ENCODE measurements around the gene RRM1.
"Not testable (repeated sequence)": the region's sequence is repeated elsewhere in the genome, so short reads cannot be mapped to it uniquely, and the experiment has no call there.

Gene RRM1

GRCh38 chr11:4076774-4077173 is 17.8 kb upstream of the RRM1 start:
- DNase-seq (ENCODE audit: low read depth in 2 of 3, low spot score in 1 of 3), result no peak

DNA sequence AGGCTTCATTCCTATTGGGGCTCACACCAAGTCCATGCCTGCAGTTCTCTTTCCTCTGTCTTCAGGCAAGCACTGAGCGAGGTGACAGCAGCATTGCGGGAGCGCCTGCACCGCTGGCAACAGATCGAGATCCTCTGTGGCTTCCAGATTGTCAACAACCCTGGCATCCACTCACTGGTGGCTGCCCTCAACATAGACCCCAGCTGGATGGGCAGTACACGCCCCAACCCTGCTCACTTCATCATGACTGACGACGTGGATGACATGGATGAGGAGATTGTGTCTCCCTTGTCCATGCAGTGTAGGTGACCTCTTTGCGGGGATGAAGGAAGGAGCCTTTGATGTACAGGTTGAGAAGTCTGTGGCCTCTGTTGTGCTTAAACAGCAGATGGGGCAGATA is 11.4 kb upstream of the RRM1 start:
- DNase-seq (ENCODE audit: low read depth in 2 of 3, low spot score in 1 of 3), result no peak

GRCh38 chr11:4084406-4085125 is 10.0 kb upstream of the RRM1 start:
- no peak for DNase-seq (ENCODE audit: low read depth in 2 of 3, low spot score in 1 of 3)

- DNase-seq (ENCODE audit: low read depth in 2 of 3, low spot score in 1 of 3), result no peak
These were observed 9.0 kb upstream of the RRM1 start for GRCh38 chr11:4085575-4085974.

DNA sequence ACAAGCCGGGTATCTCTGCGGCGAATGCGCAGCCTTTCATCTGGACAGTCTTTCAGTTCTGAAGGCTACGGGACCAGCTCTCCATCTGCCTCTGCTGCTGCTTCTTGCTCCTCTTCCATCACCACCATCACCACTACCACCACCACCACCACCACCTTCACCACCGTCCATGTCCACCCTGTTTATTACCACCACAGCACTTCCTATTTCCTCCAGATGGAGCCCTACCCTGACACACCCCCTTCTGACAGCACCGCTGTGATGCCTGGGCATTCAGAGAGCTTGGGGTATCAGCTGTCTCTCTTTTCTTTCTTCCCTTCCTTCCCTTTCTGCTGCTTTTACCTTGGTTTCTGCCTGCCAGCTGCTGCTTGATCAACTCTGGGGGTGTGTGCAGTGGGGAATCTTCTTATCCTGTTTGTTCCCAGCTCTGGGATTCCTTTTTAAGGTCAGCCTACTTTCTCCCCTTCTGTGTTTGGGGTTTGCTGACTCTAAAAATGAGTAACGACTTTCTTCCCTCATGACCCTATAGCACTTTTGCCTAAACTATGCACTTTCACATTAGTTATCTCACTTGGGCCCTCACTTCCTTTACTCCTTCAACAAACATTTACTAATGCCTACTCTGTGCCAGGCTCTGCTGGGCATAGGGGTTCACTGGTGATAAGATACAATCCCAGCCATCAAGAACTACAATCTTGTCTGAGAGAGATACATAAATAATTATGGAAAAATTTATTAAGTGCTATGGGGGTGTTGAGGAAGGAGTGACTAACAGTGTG is 7.8 kb upstream of the RRM1 start:
- no peak for DNase-seq (ENCODE audit: low read depth in 2 of 3, low spot score in 1 of 3)

GRCh38 chr11:4087551-4087950 is 7.0 kb upstream of the RRM1 start:
- DNase-seq (ENCODE audit: low read depth in 2 of 3, low spot score in 1 of 3), result no peak

DNA sequence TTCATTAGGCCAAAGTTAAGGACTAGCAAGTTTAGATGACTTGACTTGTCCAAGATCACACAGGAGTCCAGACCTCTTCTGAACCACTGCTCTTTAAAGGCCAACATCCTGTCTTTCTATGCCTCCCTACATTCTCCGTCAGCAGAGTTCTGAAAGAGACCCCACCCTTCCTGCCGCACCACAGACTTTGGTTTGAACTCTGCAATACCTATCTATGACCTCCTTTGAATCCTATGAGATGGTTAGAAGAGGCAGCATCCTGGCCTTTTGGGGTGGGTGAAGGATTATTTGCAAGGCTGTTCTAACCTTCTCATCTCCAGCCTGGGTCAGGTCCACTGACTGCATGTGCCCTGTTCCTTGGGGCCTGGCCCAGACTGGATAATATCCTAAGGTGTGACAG is 4.3 kb upstream of the RRM1 start:
- no peak for DNase-seq (ENCODE audit: low read depth in 2 of 3, low spot score in 1 of 3)

- no peak for DNase-seq (ENCODE audit: low read depth in 2 of 3, low spot score in 1 of 3)
These were observed 2.6 kb upstream of the RRM1 start for GRCh38 chr11:4092026-4092425.

DNA sequence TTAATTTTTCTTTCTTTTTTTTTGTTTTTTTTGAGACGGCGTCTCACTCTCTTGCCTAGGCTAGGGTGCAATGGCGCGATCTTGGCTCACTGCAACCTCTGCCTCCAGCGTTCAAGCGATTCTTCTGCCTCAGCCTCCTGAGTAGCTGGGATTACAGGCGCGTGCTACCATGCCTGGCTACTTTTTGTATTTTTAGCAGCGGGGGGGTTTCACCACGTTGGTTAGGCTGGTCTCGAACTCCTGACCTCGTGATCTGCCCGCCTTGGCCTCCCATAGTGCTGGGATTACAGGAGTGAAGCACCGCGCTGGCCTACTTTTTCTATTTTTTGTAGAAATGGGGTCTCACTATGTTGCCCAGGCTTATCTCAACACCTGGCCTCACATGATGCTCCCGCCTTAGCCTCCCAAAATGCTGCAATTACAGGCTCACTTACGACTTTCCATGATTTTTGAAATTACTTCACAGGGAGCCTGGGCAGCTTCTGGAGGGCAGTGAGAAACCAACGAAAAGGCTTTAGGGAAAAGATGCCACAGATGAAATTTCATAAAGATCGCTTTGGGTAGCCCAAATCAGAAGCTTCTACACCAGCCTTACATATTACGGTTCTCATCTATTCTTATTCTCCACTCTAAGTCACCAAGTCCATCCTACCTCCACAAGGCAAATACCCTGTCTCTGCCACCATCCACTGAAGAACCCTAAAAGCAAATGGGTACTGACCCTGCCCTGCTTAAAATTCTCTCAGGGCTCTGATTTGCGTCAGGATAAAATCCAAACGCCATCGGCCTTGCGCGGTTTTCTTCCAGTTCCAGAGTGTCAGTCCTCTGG is 866 bp upstream of the RRM1 start:
- DNase-seq (ENCODE audit: low read depth in 2 of 3, low spot score in 1 of 3), result no peak

- DNase-seq (ENCODE audit: low read depth in 2 of 3, low spot score in 1 of 3), result no peak
These were observed 1.1 kb downstream of the RRM1 start for GRCh38 chr11:4095509-4096230.

- DNase-seq (ENCODE audit: low read depth in 2 of 3, low spot score in 1 of 3), result no peak
These were observed 3.5 kb downstream of the RRM1 start for GRCh38 chr11:4098026-4098621.

DNA sequence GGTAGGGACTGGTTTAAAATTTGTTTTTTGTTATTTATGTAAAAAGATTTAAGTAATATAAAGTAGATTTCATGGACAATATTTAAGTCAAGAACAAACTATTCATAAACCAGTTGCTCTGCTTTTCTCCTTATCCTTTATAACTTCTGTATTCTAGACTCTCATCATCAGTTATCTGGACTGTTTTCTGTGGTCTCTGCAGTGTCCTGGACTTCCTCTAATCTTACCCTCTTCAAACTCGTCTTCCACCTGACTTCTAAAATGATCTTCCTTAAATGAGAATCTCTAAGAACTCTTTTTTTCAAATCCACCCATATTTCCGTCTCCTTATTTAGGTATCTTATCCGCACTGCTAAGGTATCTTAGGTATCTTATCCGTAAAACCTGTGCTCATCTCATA is 8.1 kb downstream of the RRM1 start:
- DNase-seq (ENCODE audit: low read depth in 2 of 3, low spot score in 1 of 3), result no peak

GRCh38 chr11:4103269-4103668 is 8.7 kb downstream of the RRM1 start:
- no peak for DNase-seq (ENCODE audit: low read depth in 2 of 3, low spot score in 1 of 3)

GRCh38 chr11:4105916-4106315 is 11.3 kb downstream of the RRM1 start:
- DNase-seq (ENCODE audit: low read depth in 2 of 3, low spot score in 1 of 3), result no peak

DNA sequence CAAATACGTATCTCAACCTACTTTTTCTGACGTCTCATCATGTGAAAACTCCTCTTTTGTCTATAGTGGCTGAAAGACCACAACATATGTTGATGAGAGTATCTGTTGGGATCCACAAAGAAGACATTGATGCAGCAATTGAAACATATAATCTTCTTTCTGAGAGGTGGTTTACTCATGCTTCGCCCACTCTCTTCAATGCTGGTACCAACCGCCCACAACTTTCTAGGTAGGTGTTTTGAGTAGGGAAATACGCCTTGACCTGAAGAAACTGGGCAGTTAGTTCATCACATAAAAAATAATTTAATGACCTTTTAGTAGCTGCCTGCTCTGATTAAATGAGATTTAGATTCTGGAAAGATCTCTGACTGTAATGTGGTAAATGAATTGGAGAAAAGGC is 17.2 kb downstream of the RRM1 start:
- DNase-seq (ENCODE audit: low read depth in 2 of 3, low spot score in 1 of 3), result no peak

- no peak for DNase-seq (ENCODE audit: low read depth in 2 of 3, low spot score in 1 of 3)
These were observed 20.5 kb downstream of the RRM1 start for GRCh38 chr11:4115128-4115527.

- no peak for DNase-seq (ENCODE audit: low read depth in 2 of 3, low spot score in 1 of 3)
These were observed 23.5 kb downstream of the RRM1 start for GRCh38 chr11:4118107-4118506.

DNA sequence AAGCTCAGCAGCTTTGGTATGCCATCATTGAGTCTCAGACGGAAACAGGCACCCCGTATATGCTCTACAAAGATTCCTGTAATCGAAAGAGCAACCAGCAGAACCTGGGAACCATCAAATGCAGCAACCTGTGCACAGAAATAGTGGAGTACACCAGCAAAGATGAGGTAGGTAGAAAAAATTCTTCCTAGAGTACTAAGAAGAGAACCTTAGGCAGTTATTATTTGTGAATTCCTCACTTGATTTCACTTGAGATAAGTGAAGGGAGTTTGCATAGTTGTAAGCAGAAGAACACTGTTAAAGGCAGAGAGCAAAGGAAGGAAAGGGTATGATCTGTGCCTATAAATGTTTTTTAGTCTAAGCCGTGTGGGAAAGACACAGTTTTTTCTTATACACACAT is 28.6 kb downstream of the RRM1 start:
- DNase-seq (ENCODE audit: low read depth in 2 of 3, low spot score in 1 of 3), result no peak

DNA sequence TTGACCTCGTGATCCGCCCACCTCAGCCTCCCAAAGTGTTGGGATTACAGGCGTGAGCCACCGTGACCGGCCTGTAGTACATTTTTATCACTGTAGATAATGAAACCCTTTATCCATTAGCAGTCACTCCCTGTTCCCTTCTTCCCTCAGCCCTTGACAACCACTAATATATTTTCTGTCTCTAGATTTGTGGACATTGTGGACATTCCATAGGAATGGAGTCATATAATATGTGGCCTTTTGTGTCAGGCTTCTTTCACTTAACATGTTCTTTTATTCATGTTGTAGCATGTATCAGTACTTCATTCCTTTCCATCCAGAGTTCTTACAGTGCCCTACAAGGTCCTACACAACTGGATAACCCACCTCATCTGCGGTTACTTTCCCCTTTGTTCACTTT is 30.5 kb downstream of the RRM1 start:
- no peak for DNase-seq (ENCODE audit: low read depth in 2 of 3, low spot score in 1 of 3)

DNA sequence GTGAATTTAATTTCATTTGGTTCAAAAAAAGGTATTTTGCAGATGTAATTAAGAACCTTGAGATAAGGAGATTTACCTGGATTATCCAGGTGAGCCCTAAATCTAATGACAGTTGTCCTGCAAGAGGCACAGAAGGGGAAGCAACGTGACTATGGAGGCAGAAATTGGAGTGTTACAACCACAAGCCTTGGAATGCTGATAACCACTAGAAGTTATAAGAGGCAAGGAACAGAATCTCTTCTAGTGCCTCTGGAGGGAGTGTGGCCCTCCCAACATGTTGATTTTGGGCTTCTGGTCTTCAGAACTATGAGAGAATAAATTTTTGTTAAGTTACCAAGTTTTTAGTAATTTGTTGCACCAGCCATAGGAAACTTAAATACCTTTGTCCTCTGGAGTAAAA is 32.8 kb downstream of the RRM1 start:
- DNase-seq (ENCODE audit: low read depth in 2 of 3, low spot score in 1 of 3), result no peak

GRCh38 chr11:4130219-4130618 is 35.6 kb downstream of the RRM1 start:
- DNase-seq (ENCODE audit: low read depth in 2 of 3, low spot score in 1 of 3), result not testable (repeated sequence)

Data from stimulated activated CD4-positive, alpha-beta T cell treated with anti-CD3 and anti-CD28 coated beads, Interleukin-12 subunit alpha, Interleukin-12 subunit beta, amount 100 ng/mL, for 48 hours (primary cell).